Measurements from ENCODE around the gene ZNF207. TPM values are rescaled to one million over a fixed set of nuclear protein-coding genes. Genes with fewer than 3 reads are reported as not detected.
"Not testable (repeated sequence)": the region's sequence is repeated elsewhere in the genome, so short reads cannot be mapped to it uniquely, and the experiment has no call there.

ZNF207 gene
- polyA plus RNA-seq, 3 donors from 2014 or later: 155 to 223 (median 221) TPM

GRCh38 chr17:32382526-32383223 is 32.7 kb downstream of the ZNF207 start:
- Mint-ChIP-seq H3K4me1 (peaks cover 4 to 55% of the 10 kb centered on the region in 2 donors), H3K27me3 (ENCODE audit: low read depth in 3 of 3) (peaks cover 0 to 2% (median 0%) of the 10 kb centered on the region in 3 donors), H3K36me3 (peaks cover 4 to 25% (median 7%) of the 10 kb centered on the region in 3 donors), H3K27ac (peak overlapping the region in 5 of 6 donors; percentile 12 to 86 (median 58)), H3K9me3 (no peaks in the 10 kb centered on the region), H3K4me3 (no peak overlapping the region)
- DNase-seq: no peak

GRCh38 chr17:32383926-32384434 is 34.0 kb downstream of the ZNF207 start:
- DNase-seq: no peak
- no peaks in the 10 kb centered on the region for H3K9me3 Mint-ChIP-seq
- H3K27me3 Mint-ChIP-seq (ENCODE audit: low read depth in 3 of 3): peaks cover 0 to 2% (median 0%) of the 10 kb centered on the region in 3 donors
- peaks cover 4 to 20% (median 7%) of the 10 kb centered on the region in 3 donors for H3K36me3 Mint-ChIP-seq
- H3K27ac Mint-ChIP-seq: peak overlapping the region in 3 of 6 donors; percentile 69 to 75 (median 69)
- H3K4me3 Mint-ChIP-seq: no peak overlapping the region
- peaks cover 4 to 43% of the 10 kb centered on the region in 2 donors for H3K4me1 Mint-ChIP-seq

GRCh38 chr17:32385121-32385520 is 35.2 kb downstream of the ZNF207 start:
- Mint-ChIP-seq H3K36me3 (peaks cover 3 to 15% (median 4%) of the 10 kb centered on the region in 3 donors), H3K27ac (no peak overlapping the region), H3K9me3 (no peaks in the 10 kb centered on the region), H3K4me3 (no peak overlapping the region), H3K27me3 (ENCODE audit: low read depth in 3 of 3) (peaks cover 0 to 2% (median 0%) of the 10 kb centered on the region in 3 donors), H3K4me1 (peaks cover 4 to 38% of the 10 kb centered on the region in 2 donors)
- DNase-seq: no peak

- H3K27me3 Mint-ChIP-seq (ENCODE audit: low read depth in 3 of 3): peaks cover 0 to 2% (median 0%) of the 10 kb centered on the region in 3 donors
- H3K9me3 Mint-ChIP-seq: no peaks in the 10 kb centered on the region
- peak overlapping the region in 1 of 6 donors; percentile 54 for H3K27ac Mint-ChIP-seq
- no peak for DNase-seq
- H3K4me3 Mint-ChIP-seq: no peak overlapping the region
- peaks cover 3 to 11% (median 4%) of the 10 kb centered on the region in 3 donors for H3K36me3 Mint-ChIP-seq
- peaks cover 4 to 34% of the 10 kb centered on the region in 2 donors for H3K4me1 Mint-ChIP-seq
These were observed 36.0 kb downstream of the ZNF207 start for GRCh38 chr17:32385971-32386370.

- peaks cover 3 to 11% (median 4%) of the 10 kb centered on the region in 3 donors for H3K36me3 Mint-ChIP-seq
- DNase-seq: no peak
- peak overlapping the region in 3 of 6 donors; percentile 18 to 54 (median 34) for H3K27ac Mint-ChIP-seq
- H3K4me1 Mint-ChIP-seq: peaks cover 4 to 30% of the 10 kb centered on the region in 2 donors
- H3K9me3 Mint-ChIP-seq: no peaks in the 10 kb centered on the region
- no peak overlapping the region for H3K4me3 Mint-ChIP-seq
- H3K27me3 Mint-ChIP-seq (ENCODE audit: low read depth in 3 of 3): peaks cover 0 to 2% (median 0%) of the 10 kb centered on the region in 3 donors
These were observed 36.9 kb downstream of the ZNF207 start for GRCh38 chr17:32386844-32387243.

DNA sequence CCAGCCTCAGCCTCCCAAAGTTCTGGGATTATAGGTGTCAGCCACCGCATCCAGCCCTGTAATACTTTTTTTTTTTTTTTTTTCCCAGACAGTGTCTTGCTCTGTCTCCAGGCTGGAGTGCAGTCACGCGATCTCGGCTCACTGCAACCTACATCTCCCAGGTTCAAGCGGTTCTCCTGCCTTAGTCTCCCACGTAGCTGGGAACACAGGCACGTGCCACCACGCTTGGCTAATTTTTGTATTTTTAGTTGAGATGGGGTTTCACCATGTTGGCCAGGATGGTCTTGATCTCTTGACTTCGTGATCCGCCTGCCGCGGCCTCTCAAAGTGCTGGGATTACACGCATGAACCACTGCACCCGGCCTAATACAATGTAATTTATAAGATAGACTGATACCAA is 38.2 kb downstream of the ZNF207 start:
- not testable (repeated sequence) for H3K4me3 Mint-ChIP-seq; DNase-seq; H3K27me3 Mint-ChIP-seq (ENCODE audit: low read depth in 3 of 3); H3K9me3 Mint-ChIP-seq; H3K36me3 Mint-ChIP-seq
- H3K27ac Mint-ChIP-seq: peak overlapping the region in 2 of 6 donors; percentile 13 to 35
- H3K4me1 Mint-ChIP-seq: peaks cover 0 to 17% of the 10 kb centered on the region in 2 donors

DNA sequence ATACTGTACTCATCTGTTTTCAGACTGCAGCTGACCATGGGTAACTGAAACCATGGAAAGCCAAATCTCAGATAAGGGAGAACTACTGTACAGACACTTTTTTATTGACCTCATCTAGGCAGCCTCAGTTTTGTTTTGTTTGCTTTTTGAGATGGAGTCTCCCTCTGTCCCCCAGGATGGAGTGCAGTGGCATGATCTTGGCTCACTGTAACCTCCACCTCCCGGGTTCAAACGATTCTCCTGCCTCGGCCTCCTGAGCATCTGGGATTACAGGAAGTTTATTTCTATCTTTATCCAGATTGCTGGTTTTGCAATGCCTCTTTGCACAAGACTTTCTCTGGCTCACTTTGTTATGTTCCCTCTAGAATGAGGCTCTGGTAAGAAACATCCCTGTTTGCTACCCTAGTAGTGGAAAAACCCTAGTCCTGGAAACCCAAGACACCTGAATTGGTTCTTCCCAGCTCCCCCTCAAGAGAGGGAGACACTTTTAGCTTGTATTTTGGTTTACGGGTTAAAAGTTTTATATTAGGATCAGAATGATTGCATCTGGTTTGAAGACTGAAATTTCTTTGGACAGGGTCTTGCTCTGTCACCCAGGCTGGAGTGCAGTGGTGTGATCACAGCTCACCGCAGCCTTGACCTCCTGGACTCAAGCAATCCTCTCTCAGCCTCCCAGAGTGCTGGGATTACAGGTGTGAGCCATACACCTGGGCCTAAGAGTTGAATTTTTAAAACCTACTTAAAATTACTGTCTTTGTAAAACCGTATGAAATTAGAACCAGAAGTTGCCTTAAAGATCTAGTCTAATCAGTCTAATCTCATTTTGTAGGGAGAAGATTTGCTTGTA is 38.9 kb downstream of the ZNF207 start:
- no peaks in the 10 kb centered on the region for H3K9me3 Mint-ChIP-seq
- DNase-seq: no peak
- peaks cover 0 to 4% (median 0%) of the 10 kb centered on the region in 3 donors for H3K27me3 Mint-ChIP-seq (ENCODE audit: low read depth in 3 of 3)
- peak overlapping the region; percentile 13 to 59 (median 38) for H3K27ac Mint-ChIP-seq
- H3K36me3 Mint-ChIP-seq: no peaks in the 10 kb centered on the region
- H3K4me1 Mint-ChIP-seq: peaks cover 3 to 16% of the 10 kb centered on the region in 2 donors
- no peak overlapping the region for H3K4me3 Mint-ChIP-seq

DNA sequence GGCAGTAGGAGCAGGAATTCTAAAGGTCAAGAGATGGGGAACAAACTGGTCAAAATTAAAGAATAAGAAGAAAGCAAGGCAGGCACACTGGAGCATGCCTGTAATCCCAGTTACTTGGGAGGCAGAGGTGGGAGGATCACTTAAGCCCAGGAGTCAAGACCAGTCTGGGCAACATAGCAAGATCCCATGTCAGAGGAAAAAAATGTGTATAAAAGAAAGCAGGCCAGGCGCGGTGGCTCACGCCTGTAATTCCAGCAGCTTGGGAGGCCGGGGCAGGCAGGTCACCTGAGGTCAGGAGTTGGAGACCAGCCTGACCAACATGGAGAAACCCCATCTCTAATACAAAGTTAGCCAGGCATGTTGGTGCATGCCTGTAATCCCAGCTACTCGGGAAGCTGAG is 43.9 kb downstream of the ZNF207 start:
- Mint-ChIP-seq H3K4me1 (peaks cover 6 to 9% of the 10 kb centered on the region in 2 donors), H3K9me3 (no peaks in the 10 kb centered on the region), H3K27me3 (ENCODE audit: low read depth in 3 of 3) (peaks cover 0 to 6% (median 0%) of the 10 kb centered on the region in 3 donors), H3K27ac (peak overlapping the region in 1 of 6 donors; percentile 36), H3K4me3 (no peak overlapping the region), H3K36me3 (peaks cover 0 to 4% (median 4%) of the 10 kb centered on the region in 3 donors)
- DNase-seq: no peak

DNA sequence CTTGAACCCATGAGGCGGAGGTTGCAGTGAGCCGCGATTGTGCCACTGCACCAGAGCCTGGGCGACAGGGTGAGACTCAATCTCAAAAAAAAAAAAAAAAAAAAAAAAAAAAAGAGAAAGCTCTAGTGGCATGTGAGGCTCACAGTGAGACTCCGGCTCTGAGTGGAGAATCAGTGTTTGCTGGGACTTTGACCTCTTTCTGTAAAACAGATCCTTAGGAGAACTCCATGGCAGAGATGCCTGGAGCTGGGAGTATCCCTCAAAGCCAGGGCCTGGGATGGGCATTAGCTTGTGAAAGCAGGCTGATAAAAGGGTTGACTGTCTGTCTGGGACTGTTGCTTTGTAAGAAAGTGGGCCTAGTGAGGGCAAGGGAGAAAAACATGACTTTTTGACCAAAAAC is 46.4 kb downstream of the ZNF207 start:
- no peaks in the 10 kb centered on the region for H3K9me3 Mint-ChIP-seq
- H3K36me3 Mint-ChIP-seq: peaks cover 0 to 4% (median 4%) of the 10 kb centered on the region in 3 donors
- H3K27ac Mint-ChIP-seq: peak overlapping the region in 5 of 6 donors; percentile 37 to 72 (median 64)

DNA sequence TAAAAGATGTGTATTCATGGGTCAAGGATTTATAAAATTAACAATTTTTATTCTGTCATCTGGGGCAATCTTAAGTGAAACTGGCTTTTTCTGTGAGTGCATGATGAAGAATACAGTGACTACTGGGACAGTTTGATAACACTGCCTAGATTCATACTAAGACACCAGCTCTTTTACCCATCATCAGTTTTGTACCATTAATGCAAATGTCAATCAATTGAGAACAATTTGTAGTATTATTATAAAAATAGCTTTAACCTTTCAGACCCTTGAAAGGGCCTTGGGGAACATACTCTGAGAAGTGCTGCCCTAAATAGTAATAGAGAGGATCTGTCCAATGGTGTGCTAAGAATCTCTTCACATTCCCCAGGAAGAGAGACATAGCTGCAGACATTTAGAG is 49.0 kb downstream of the ZNF207 start:
- Mint-ChIP-seq H3K27me3 (ENCODE audit: low read depth in 3 of 3) (peaks cover 0 to 2% (median 0%) of the 10 kb centered on the region in 3 donors), H3K36me3 (peaks cover 0 to 4% (median 4%) of the 10 kb centered on the region in 3 donors), H3K4me1 (peaks cover 3 to 15% of the 10 kb centered on the region in 2 donors), H3K27ac (peak overlapping the region in 4 of 6 donors; percentile 6 to 69 (median 42)), H3K9me3 (no peaks in the 10 kb centered on the region), H3K4me3 (no peak overlapping the region)
- no peak for DNase-seq

More for the DNA sequence above, 46.4 kb downstream of the ZNF207 start:
- DNase-seq: no peak
- Mint-ChIP-seq H3K4me3 (no peak overlapping the region), H3K4me1 (peaks cover 6 to 15% of the 10 kb centered on the region in 2 donors), H3K27me3 (ENCODE audit: low read depth in 3 of 3) (peaks cover 0 to 6% (median 0%) of the 10 kb centered on the region in 3 donors)

GRCh38 chr17:32410085-32410484 is 60.1 kb downstream of the ZNF207 start:
- not testable (repeated sequence) for H3K9me3 Mint-ChIP-seq; H3K27ac Mint-ChIP-seq; H3K4me1 Mint-ChIP-seq; H3K27me3 Mint-ChIP-seq (ENCODE audit: low read depth in 3 of 3); DNase-seq; H3K4me3 Mint-ChIP-seq
- H3K36me3 Mint-ChIP-seq: peaks cover 0 to 18% (median 11%) of the 10 kb centered on the region in 3 donors

- Mint-ChIP-seq H3K4me3 (no peak overlapping the region), H3K36me3 (peaks cover 9 to 12% (median 10%) of the 10 kb centered on the region in 3 donors), H3K9me3 (peaks cover 0 to 8% (median 0%) of the 10 kb centered on the region in 6 donors), H3K27ac (no peak overlapping the region), H3K4me1 (no peaks in the 10 kb centered on the region), H3K27me3 (ENCODE audit: low read depth in 3 of 3) (no peaks in the 10 kb centered on the region)
- DNase-seq: no peak
These were observed 76.9 kb downstream of the ZNF207 start for GRCh38 chr17:32426894-32427293.

- H3K27ac Mint-ChIP-seq: no peak overlapping the region
- H3K9me3 Mint-ChIP-seq: peaks cover 0 to 8% (median 0%) of the 10 kb centered on the region in 6 donors
- peaks cover 10 to 12% (median 12%) of the 10 kb centered on the region in 3 donors for H3K36me3 Mint-ChIP-seq
- H3K27me3 Mint-ChIP-seq (ENCODE audit: low read depth in 3 of 3): no peaks in the 10 kb centered on the region
- H3K4me3 Mint-ChIP-seq: no peak overlapping the region
- no peaks in the 10 kb centered on the region for H3K4me1 Mint-ChIP-seq
- no peak for DNase-seq
These were observed 79.6 kb downstream of the ZNF207 start for GRCh38 chr17:32429598-32429997.
